Upper lobe of left lung (tissue), 6 donors: ENCODE data around the gene SPDL1. TPM values are rescaled to one million over a fixed set of nuclear protein-coding genes. Genes with fewer than 3 reads are reported as not detected.

ENCODE experiments used
- ATAC-seq, 2 donors: fragments of 200-7000 bp; cut with Tn5 transposase; one replicate each; pipeline ENCODE4 v1.9.1; 2022; ENCODE audit warnings: mild to moderate bottlenecking in 2 of 2, moderate library complexity in 2 of 2; ENCODE audit not compliant: low FRiP score in 2 of 2
- DNase-seq, 2 donors: peaks; one replicate each; pipeline ENCODE4 v3.0.0-alpha.2; 2019 to 2020
- H3K27ac ChIP-seq, 4 donors: fragments of 200-600 bp; sonication (generic); one replicate each; pipeline ENCODE4 v1.5.1; 2016 to 2019
- H3K27me3 ChIP-seq, 4 donors: fragments of 200-600 bp; sonication (generic); one replicate each; pipeline ENCODE4 v1.5.1; 2017 to 2019
- H3K36me3 ChIP-seq, 4 donors: fragments of 200-600 bp; sonication (generic); one replicate each; pipeline ENCODE4 v1.5.1; 2016 to 2019
- H3K4me1 ChIP-seq, 4 donors: fragments of 200-600 bp; sonication (generic); one replicate each; pipeline ENCODE4 v1.5.1; 2018 to 2019
- H3K4me3 ChIP-seq, 4 donors: fragments of 200-600 bp; sonication (generic); one replicate each; pipeline ENCODE4 v1.5.1; 2017 to 2019; ENCODE audit warnings: mild to moderate bottlenecking in 2 of 4, moderate library complexity in 1 of 4
- H3K9me3 ChIP-seq, 4 donors: fragments of 200-600 bp; sonication (generic); one replicate each; pipeline ENCODE4 v1.5.1; 2018 to 2019
- EP300 ChIP-seq, 4 donors: sonication (generic); formaldehyde crosslinking; IDR thresholded peaks; one replicate each; pipeline ENCODE4 v1.5.1; 2017; ENCODE audit warnings: antibody characterized with exemption in 4 of 4, control low read depth in 2 of 4
- POLR2A ChIP-seq, 4 donors: fragments of 450-650 bp; IDR thresholded peaks; one replicate each; pipeline ENCODE4 v1.5.1; 2016 to 2017; ENCODE audit warnings: antibody characterized with exemption in 4 of 4, mild to moderate bottlenecking in 2 of 4
- POLR2AphosphoS5 ChIP-seq, 2 donors: sonication (generic); formaldehyde crosslinking; IDR thresholded peaks; one replicate each; pipeline ENCODE4 v1.5.1; 2017; ENCODE audit warnings: antibody characterized with exemption in 2 of 2
- WGBS, 2 donors: methylation state at CpG; one replicate each; pipeline ENCODE4 v1.1.5; 2017 to 2018; 5-methylcytosine and 5-hydroxymethylcytosine counted together
- small RNA-seq, 4 donors: library from RNA; depleted of rRNA; stranded (forward); fragments of <200 nt; gene quantifications; one replicate each; pipeline ENCODE3, GENCODE V24; 2016
- total RNA-seq, 6 donors: library from RNA; depleted of rRNA in 4 of 6; stranded (reverse); fragments of >200 nt in 4 of 6; gene quantifications; one replicate each; pipeline versions ENCODE4 v1.1.0 to v1.2.1, GENCODE V29; 2016 to 2021
- TF ChIP-seq, protein P1 (sequence below), 6 experiments: fragments of 450-650 bp in 4 of 6; fragments of 200-600 bp in 2 of 6; sonication (generic) in 2 of 6; IDR thresholded peaks; one replicate each; pipeline ENCODE4 v1.5.1; 2016 to 2019; ENCODE audit warnings: antibody characterized with exemption in 6 of 6
- donor health status: DM: no; HTN: no; CAD: no; lungs with moderate emphysema.
- donor health status: DM: no; HTN: yes; CAD: no; lungs with severe emphysema.

SPDL1 gene
- total RNA-seq, 6 donors from 2014 or later, result 1.9 to 9.2 (median 5.5) TPM

DNA sequence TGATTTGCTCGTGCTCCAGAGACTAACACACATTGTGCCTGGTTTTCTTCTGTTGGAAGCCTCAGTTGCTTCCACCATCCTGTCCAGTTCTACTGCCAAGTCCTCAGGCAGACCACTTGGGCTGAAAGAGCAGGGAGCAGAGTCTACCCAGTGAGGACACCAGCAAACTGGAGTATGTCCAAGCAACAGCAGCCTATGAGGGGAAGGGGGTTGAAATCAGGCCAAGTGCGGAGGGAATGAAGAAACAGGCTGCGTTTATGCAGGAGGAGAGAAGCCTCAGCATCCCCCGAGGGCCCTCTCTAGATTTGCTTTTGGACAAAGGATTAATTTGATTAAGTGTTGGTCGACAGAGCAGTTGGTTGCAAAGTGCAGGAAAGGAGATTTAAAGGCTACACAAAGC is 68.0 kb downstream of the SPDL1 start:
- no peaks in the 10 kb centered on the region for H3K27me3 ChIP-seq
- H3K4me3 ChIP-seq, result no peak overlapping the region
- H3K36me3 ChIP-seq, result no peaks in the 10 kb centered on the region
- DNase-seq (no peak), ATAC-seq (no peak)
- TF ChIP-seq, protein P1, sequence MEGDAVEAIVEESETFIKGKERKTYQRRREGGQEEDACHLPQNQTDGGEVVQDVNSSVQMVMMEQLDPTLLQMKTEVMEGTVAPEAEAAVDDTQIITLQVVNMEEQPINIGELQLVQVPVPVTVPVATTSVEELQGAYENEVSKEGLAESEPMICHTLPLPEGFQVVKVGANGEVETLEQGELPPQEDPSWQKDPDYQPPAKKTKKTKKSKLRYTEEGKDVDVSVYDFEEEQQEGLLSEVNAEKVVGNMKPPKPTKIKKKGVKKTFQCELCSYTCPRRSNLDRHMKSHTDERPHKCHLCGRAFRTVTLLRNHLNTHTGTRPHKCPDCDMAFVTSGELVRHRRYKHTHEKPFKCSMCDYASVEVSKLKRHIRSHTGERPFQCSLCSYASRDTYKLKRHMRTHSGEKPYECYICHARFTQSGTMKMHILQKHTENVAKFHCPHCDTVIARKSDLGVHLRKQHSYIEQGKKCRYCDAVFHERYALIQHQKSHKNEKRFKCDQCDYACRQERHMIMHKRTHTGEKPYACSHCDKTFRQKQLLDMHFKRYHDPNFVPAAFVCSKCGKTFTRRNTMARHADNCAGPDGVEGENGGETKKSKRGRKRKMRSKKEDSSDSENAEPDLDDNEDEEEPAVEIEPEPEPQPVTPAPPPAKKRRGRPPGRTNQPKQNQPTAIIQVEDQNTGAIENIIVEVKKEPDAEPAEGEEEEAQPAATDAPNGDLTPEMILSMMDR (IDR thresholded peaks at IDR 0.05), result no peak
- TF ChIP-seq EP300 (IDR thresholded peaks at IDR 0.05), result no peak
- no peak for TF ChIP-seq POLR2A (IDR thresholded peaks at IDR 0.05)
- no peak for TF ChIP-seq POLR2AphosphoS5 (IDR thresholded peaks at IDR 0.05)
- 50 to 59% methylated on average over 5 of the region's 5 CpGs for WGBS, 2 donors
- peaks cover 0 to 41% (median 28%) of the 10 kb centered on the region in 4 donors for H3K4me1 ChIP-seq
- peak overlapping the region in 1 of 4 donors; percentile 43 for H3K27ac ChIP-seq
- H3K9me3 ChIP-seq, result no peaks in the 10 kb centered on the region

DNA sequence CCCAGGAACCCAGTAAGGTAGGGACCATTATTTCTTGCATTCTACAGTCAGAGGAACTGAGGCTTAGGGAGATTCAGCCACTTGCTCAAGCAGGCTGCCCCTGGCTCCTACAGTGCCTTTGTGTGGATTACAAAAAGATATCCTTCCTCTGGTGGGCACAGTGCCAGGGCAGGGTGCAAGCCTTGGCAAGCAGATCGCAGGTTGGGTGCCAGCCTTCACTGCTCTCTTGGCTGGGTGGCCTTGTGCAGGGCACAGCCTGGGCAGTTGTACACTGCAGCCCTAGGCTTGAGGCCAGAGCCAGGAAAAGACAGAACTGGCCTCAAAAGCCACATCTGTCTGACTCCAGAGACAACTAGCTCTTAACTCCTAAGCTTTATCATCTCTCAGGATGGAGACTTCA is 68.5 kb downstream of the SPDL1 start:
- Histone ChIP-seq H3K27me3 (no peaks in the 10 kb centered on the region), H3K4me3 (no peak overlapping the region), H3K4me1 (peaks cover 0 to 41% (median 28%) of the 10 kb centered on the region in 4 donors), H3K36me3 (no peaks in the 10 kb centered on the region), H3K27ac (no peak overlapping the region), H3K9me3 (no peaks in the 10 kb centered on the region)
- 22% methylated on average over 1 of the region's 1 CpG; no CpG with 5 or more reads in 1 of the 2 donors for WGBS, 2 donors
- DNase-seq, result no peak
- TF ChIP-seq POLR2A (IDR thresholded peaks at IDR 0.05) (no peak), POLR2AphosphoS5 (IDR thresholded peaks at IDR 0.05) (no peak), EP300 (IDR thresholded peaks at IDR 0.05) (no peak)
- TF ChIP-seq, protein P1 (IDR thresholded peaks at IDR 0.05), result no peak
- no peak for ATAC-seq

DNA sequence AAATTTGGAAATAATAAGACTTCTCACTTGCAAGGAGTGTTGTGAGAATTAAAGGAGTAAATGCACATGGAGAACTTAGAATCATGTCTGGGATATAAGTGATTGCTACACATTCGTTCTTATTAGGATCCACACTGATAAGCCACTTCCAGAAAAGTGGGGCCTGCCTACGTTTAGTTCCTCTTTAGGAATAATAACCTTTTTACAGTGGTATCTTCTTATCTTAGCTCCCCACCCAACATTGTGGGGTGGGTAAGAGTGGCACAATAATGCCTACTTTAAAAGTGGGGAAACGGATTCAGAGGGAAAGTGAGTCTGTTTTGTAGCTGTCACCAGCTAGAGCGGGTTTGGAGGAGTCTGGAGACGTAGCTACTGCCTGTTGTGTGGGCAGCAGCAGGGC is 69.5 kb downstream of the SPDL1 start:
- Histone ChIP-seq H3K27me3 (no peaks in the 10 kb centered on the region), H3K4me3 (no peak overlapping the region), H3K36me3 (no peaks in the 10 kb centered on the region), H3K9me3 (no peaks in the 10 kb centered on the region), H3K27ac (no peak overlapping the region), H3K4me1 (peaks cover 0 to 35% (median 28%) of the 10 kb centered on the region in 4 donors)
- no peak for TF ChIP-seq POLR2AphosphoS5 (IDR thresholded peaks at IDR 0.05)
- TF ChIP-seq, protein P1 (IDR thresholded peaks at IDR 0.05), result no peak
- no peak for TF ChIP-seq EP300 (IDR thresholded peaks at IDR 0.05)
- no peak for TF ChIP-seq POLR2A (IDR thresholded peaks at IDR 0.05)
- ATAC-seq (no peak), DNase-seq (no peak)
- WGBS, 2 donors, result 73 to 81% methylated on average over 5 of the region's 5 CpGs

Small RNA genes lying within 50 kb of the gene (small RNA-seq; reads per million reads assigned to genes)
- 0 reads per million in 4 donors for gene RNU6-477P

Other genes starting within 250 kb of the SPDL1 start
- 100 to 1,000 TPM in 1 of 6 donors, 10 to 100 TPM in 5; 46.7 to 150 (median 73.8) TPM for gene DOCK2, start 53.5 kb downstream of the SPDL1 start, total RNA-seq